Ramos (cell line): Measurements from ENCODE around the gene FGFBP3.

Experiments used
- in situ Hi-C: fragments of 300-500 bp; cut with MboI; formaldehyde crosslinking; loops from one replicate; pipeline ENCODE4 v1.14.3; 2022; ENCODE audit warnings: low sequenced_read_pairs; ENCODE audit not compliant: unreplicated experiment

The FGFBP3 gene

GRCh38 chr10:91909117-91909677 lies at the start of gene FGFBP3:
TSS of gene FGFBP3 (minus strand) at chr10:91909486. CDS start at chr10:91908969, 517 bp downstream.
- in situ Hi-C loops: loop anchor here (25.0 kb wide), 3 partner anchors 522 to 997 kb away; partner anchors contain the start of gene ANKRD1

- in situ Hi-C loops: no loop called here
These were observed 47.8 kb upstream of the FGFBP3 start for GRCh38 chr10:91957091-91957490.

- in situ Hi-C loops: no loop called here
These were observed 45.8 kb upstream of the FGFBP3 start for GRCh38 chr10:91955114-91955513.

- in situ Hi-C loops: no loop called here
These were observed 44.4 kb upstream of the FGFBP3 start for GRCh38 chr10:91953600-91954160.

GRCh38 chr10:91944880-91945630 lies 35.8 kb upstream of the FGFBP3 start:
- in situ Hi-C loops: no loop called here

GRCh38 chr10:91941426-91941825 lies 32.1 kb upstream of the FGFBP3 start:
- in situ Hi-C loops: no loop called here

GRCh38 chr10:91939653-91940052 lies 30.4 kb upstream of the FGFBP3 start:
- in situ Hi-C loops: no loop called here

- in situ Hi-C loops: no loop called here
These were observed 26.6 kb upstream of the FGFBP3 start for GRCh38 chr10:91935886-91936285.

- in situ Hi-C loops: no loop called here
These were observed 23.5 kb upstream of the FGFBP3 start for GRCh38 chr10:91932737-91933136.

GRCh38 chr10:91931526-91932190 lies 22.4 kb upstream of the FGFBP3 start:
- in situ Hi-C loops: no loop called here

GRCh38 chr10:91930939-91931338 lies 21.7 kb upstream of the FGFBP3 start:
- in situ Hi-C loops: no loop called here

- in situ Hi-C loops: no loop called here
These were observed 15.7 kb upstream of the FGFBP3 start for GRCh38 chr10:91925022-91925320.

- in situ Hi-C loops: loop anchor here (25.0 kb wide), 3 partner anchors 537 to 1012 kb away; partner anchors contain the start of gene ANKRD1
These were observed 15.1 kb upstream of the FGFBP3 start for GRCh38 chr10:91924212-91925021.

- in situ Hi-C loops: loop anchor here (25.0 kb wide), 3 partner anchors 536 to 1011 kb away; partner anchors contain the start of gene ANKRD1
These were observed 14.3 kb upstream of the FGFBP3 start, which contains the start of gene BTAF1 for GRCh38 chr10:91923371-91924211. TSS of gene BTAF1 (plus strand) at chr10:91923770. CDS start at chr10:91924077, 307 bp downstream.

GRCh38 chr10:91919651-91920050 lies 10.4 kb upstream of the FGFBP3 start:
- in situ Hi-C loops: loop anchor here (25.0 kb wide), 3 partner anchors 532 to 1007 kb away; partner anchors contain the start of gene ANKRD1

GRCh38 chr10:91910467-91910866 lies 1.2 kb upstream of the FGFBP3 start:
- in situ Hi-C loops: loop anchor here (25.0 kb wide), 3 partner anchors 523 to 998 kb away; partner anchors contain the start of gene ANKRD1

- in situ Hi-C loops: loop anchor here (25.0 kb wide), 3 partner anchors 521 to 996 kb away; partner anchors contain the start of gene ANKRD1
These were observed 759 bp downstream of the FGFBP3 start for GRCh38 chr10:91908337-91909116.

- in situ Hi-C loops: loop anchor here (25.0 kb wide), 3 partner anchors 521 to 996 kb away; partner anchors contain the start of gene ANKRD1
These were observed 1.4 kb downstream of the FGFBP3 start for GRCh38 chr10:91907914-91908336.
